Measurements from ENCODE around the gene F2R.
"Not testable (repeated sequence)": the region's sequence is repeated elsewhere in the genome, so short reads cannot be mapped to it uniquely, and the experiment has no call there.

The F2R gene

GRCh38 chr5:76761118-76761517 is 45.2 kb downstream of the F2R start:
- not testable (repeated sequence) for DNase-seq

GRCh38 chr5:76762484-76762883 is 46.6 kb downstream of the F2R start:
- DNase-seq = no peak

GRCh38 chr5:76763136-76763535 is 47.2 kb downstream of the F2R start:
- peak; percentile 32 for DNase-seq

GRCh38 chr5:76764374-76764773 is 48.4 kb downstream of the F2R start:
- no peak for DNase-seq

- DNase-seq = no peak
Observed at GRCh38 chr5:76765249-76765648, 49.3 kb downstream of the F2R start.

- DNase-seq = no peak
Observed at GRCh38 chr5:76766746-76767145, 50.8 kb downstream of the F2R start.

GRCh38 chr5:76771041-76771440 is 55.1 kb downstream of the F2R start:
- DNase-seq = not testable (repeated sequence)

GRCh38 chr5:76771705-76772405 is 55.9 kb downstream of the F2R start:
- DNase-seq = no peak

GRCh38 chr5:76775921-76776320 is 60.0 kb downstream of the F2R start:
- DNase-seq = no peak

- DNase-seq = no peak
Observed at GRCh38 chr5:76776391-76776790, 60.5 kb downstream of the F2R start.

GRCh38 chr5:76780616-76781015 is 64.7 kb downstream of the F2R start:
- DNase-seq = not testable (repeated sequence)

- DNase-seq = no peak
Observed at GRCh38 chr5:76781775-76782174, 65.8 kb downstream of the F2R start.

GRCh38 chr5:76782444-76782843 is 66.5 kb downstream of the F2R start:
- DNase-seq = no peak

Measured in CD4-positive, alpha-beta T cell treated with Interleukin-10 for 1 hour (primary cell).